Neutrophil (primary cell): ENCODE data around the gene VAV3.

Source experiments
- H3K27ac ChIP-seq: fragments of 200-600 bp; sonication (generic); 2 replicates; pipeline ENCODE4 v1.5.1; 2016; ENCODE audit warnings: mild to moderate bottlenecking, moderate library complexity
- H3K27me3 ChIP-seq: fragments of 200-600 bp; sonication (generic); 2 replicates; pipeline ENCODE4 v1.6.0; 2016; ENCODE audit warnings: mild to moderate bottlenecking
- H3K36me3 ChIP-seq: fragments of 200-600 bp; sonication (generic); 2 replicates; pipeline ENCODE4 v1.5.1; 2017
- H3K4me1 ChIP-seq, 2 experiments: fragments of 200-600 bp in 1 of 2; sonication (generic) in 1 of 2; 1 replicate in 1 of 2; 2 replicates in 1 of 2; pipeline versions ENCODE4 v1.5.1 to v1.6.1; 2013 to 2016; ENCODE audit warnings: low read depth in 1 of 2, low read length in 1 of 2, mild to moderate bottlenecking in 1 of 2, moderate library complexity in 1 of 2; ENCODE audit not compliant: control insufficient read depth in 1 of 2, insufficient read depth in 1 of 2
- H3K4me3 ChIP-seq, 2 experiments: fragments of 200-600 bp in 1 of 2; sonication (generic) in 1 of 2; 1 replicate in 1 of 2; 2 replicates in 1 of 2; pipeline ENCODE4 v1.5.1; 2013 to 2016; ENCODE audit warnings: low read depth in 1 of 2, low read length in 1 of 2, mild to moderate bottlenecking in 1 of 2, moderate library complexity in 1 of 2
- H3K9me3 ChIP-seq: fragments of 200-600 bp; sonication (generic); 2 replicates; pipeline ENCODE4 v1.5.1; 2016
- TF ChIP-seq, protein P1 (sequence below): fragments of 200-600 bp; sonication (generic); IDR thresholded peaks from 2 replicates; pipeline ENCODE4 v1.5.1; 2016; ENCODE audit warnings: antibody characterized with exemption

VAV3 gene

DNA sequence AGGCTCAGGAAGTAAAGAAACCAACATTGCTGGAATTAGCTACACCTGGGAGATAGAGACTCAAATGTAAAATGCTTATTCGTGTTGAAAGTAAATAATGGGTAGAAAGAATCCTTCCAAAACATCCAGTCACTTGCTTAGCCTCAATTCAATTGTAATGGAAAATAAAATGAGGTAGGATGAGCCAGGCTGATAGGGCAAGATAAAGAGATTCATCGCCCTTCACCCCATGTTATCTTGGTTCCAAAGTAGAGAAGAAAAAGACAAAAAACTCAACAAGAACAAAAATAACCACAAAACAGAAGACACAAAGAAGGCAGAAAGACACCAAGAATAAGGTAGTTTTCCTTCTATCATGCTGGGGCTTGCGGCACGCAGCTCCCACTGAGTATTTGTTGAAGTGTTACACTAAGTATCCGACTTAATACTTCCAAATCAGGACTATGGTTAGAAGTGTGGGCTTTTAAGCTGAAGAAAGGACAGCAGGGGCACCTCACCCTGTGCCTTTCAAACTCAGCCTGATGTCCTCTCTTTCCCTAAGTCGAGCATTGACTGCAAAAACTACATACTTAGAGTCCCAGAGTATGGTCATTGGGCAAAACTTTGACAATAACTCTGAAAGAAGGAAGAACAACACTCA lies 202.1 kb downstream of the VAV3 start:
- H3K9me3 ChIP-seq = no peaks in the 10 kb centered on the region
- peaks cover 81% of the 10 kb centered on the region for H3K36me3 ChIP-seq
- TF ChIP-seq, protein P1, sequence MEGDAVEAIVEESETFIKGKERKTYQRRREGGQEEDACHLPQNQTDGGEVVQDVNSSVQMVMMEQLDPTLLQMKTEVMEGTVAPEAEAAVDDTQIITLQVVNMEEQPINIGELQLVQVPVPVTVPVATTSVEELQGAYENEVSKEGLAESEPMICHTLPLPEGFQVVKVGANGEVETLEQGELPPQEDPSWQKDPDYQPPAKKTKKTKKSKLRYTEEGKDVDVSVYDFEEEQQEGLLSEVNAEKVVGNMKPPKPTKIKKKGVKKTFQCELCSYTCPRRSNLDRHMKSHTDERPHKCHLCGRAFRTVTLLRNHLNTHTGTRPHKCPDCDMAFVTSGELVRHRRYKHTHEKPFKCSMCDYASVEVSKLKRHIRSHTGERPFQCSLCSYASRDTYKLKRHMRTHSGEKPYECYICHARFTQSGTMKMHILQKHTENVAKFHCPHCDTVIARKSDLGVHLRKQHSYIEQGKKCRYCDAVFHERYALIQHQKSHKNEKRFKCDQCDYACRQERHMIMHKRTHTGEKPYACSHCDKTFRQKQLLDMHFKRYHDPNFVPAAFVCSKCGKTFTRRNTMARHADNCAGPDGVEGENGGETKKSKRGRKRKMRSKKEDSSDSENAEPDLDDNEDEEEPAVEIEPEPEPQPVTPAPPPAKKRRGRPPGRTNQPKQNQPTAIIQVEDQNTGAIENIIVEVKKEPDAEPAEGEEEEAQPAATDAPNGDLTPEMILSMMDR = no peak
- no peak overlapping the region for H3K4me3 ChIP-seq
- H3K4me1 ChIP-seq = no peaks in the 10 kb centered on the region
- no peak overlapping the region for H3K27ac ChIP-seq
- no peaks in the 10 kb centered on the region for H3K27me3 ChIP-seq

DNA sequence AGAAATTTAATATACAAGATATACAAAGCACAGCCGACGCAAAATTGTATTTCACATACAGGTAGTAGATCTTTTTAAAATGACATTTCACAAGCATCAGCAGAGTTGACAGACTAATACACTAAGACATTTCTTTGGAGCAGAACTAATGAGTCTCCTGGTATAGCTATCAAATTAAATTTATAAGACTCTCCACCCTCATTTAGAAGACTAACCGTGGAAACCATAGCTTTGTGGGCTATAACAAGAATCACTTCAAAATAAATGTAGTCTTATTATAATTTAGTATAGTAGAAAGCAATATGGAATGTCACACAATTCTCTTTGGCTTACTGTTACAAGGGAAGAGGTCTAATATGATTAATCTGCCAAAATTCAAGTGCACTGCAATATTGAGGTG lies 204.9 kb downstream of the VAV3 start:
- TF ChIP-seq, protein P1 = no peak
- no peak overlapping the region for H3K27ac ChIP-seq
- H3K4me3 ChIP-seq = no peak overlapping the region
- H3K9me3 ChIP-seq = no peaks in the 10 kb centered on the region
- no peaks in the 10 kb centered on the region for H3K27me3 ChIP-seq
- H3K36me3 ChIP-seq = peaks cover 80% of the 10 kb centered on the region
- H3K4me1 ChIP-seq = no peaks in the 10 kb centered on the region

DNA sequence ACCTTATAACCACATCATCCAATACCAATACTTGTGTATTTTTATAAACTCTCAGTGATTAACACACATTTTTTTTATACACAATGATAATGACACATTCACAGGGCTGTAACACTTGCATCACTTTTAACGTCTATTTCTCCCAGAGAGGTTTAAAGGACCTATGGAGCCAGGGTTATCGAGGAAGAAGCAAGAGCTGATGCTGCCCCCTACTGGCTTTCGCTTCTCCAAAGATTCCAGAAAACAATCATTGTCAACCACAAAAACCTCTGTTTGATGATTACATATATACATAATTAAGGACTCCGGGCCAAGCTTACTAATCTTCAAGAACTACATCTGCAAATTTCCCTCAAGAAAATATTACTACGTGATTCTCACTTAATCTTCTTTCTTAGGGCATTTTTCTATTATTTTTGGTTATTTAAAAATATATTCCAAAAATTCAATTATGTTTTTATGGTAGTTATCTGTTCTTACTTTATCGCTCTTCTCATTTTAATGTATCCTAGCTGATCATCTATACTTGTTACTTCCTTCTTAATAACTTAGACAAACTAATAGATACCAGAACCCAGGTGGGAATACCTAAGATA lies 214.5 kb downstream of the VAV3 start:
- no peak overlapping the region for H3K27ac ChIP-seq
- H3K36me3 ChIP-seq = peaks cover 71% of the 10 kb centered on the region
- no peaks in the 10 kb centered on the region for H3K27me3 ChIP-seq
- H3K4me1 ChIP-seq = no peaks in the 10 kb centered on the region
- TF ChIP-seq, protein P1 = no peak
- no peaks in the 10 kb centered on the region for H3K9me3 ChIP-seq
- H3K4me3 ChIP-seq = no peak overlapping the region

DNA sequence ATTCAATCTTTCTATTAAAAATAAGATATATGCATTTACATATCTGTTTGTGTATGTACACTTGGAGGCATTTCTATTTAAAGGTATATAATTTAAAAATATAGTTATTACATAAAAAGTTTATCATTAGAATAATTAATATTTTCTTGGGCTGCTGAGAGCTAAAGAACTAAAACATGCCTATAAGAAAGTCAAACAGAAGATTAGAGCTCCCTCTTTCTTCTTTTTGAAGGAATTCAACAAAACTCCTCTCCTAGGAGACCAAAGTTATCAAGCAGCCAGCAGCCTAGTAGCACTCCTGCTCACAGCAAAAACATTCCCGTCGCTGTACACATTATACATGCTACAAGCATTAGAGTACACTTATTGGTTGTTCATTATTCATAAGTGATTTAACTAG lies 216.4 kb downstream of the VAV3 start:
- no peaks in the 10 kb centered on the region for H3K27me3 ChIP-seq
- H3K4me3 ChIP-seq = no peak overlapping the region
- no peak overlapping the region for H3K27ac ChIP-seq
- peaks cover 64% of the 10 kb centered on the region for H3K36me3 ChIP-seq
- no peaks in the 10 kb centered on the region for H3K9me3 ChIP-seq
- TF ChIP-seq, protein P1 = no peak
- no peaks in the 10 kb centered on the region for H3K4me1 ChIP-seq

DNA sequence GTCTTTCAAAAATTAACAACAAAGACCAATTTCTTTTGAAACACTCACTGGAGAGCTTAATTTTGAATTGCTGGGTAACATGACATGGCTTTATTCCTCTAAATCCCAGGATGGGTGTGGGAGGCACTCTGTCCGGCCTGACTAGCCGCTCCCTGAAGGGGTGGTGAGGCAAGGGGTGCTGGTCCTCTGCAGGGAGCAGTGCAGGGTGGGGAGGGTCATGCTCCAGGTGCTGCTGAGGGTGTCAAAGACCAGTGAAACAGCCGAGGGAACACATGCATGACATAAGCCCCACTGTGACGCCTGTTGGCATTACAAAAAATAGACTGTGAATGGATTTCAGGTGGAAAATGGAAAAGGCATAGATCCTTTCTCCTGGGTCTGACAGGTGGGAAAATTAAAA lies 223.7 kb downstream of the VAV3 start:
- Histone ChIP-seq H3K9me3 (no peaks in the 10 kb centered on the region), H3K4me3 (no peak overlapping the region), H3K27ac (no peak overlapping the region), H3K36me3 (peaks cover 41% of the 10 kb centered on the region), H3K27me3 (no peaks in the 10 kb centered on the region), H3K4me1 (no peaks in the 10 kb centered on the region)
- TF ChIP-seq, protein P1 = no peak
